Right kidney (tissue), 1 donor: Measurements from ENCODE around the gene PI4KA.

ENCODE experiments used
- DNase-seq: peaks from one replicate; pipeline ENCODE4 v3.0.0-alpha.2; 2016

Gene PI4KA

DNA sequence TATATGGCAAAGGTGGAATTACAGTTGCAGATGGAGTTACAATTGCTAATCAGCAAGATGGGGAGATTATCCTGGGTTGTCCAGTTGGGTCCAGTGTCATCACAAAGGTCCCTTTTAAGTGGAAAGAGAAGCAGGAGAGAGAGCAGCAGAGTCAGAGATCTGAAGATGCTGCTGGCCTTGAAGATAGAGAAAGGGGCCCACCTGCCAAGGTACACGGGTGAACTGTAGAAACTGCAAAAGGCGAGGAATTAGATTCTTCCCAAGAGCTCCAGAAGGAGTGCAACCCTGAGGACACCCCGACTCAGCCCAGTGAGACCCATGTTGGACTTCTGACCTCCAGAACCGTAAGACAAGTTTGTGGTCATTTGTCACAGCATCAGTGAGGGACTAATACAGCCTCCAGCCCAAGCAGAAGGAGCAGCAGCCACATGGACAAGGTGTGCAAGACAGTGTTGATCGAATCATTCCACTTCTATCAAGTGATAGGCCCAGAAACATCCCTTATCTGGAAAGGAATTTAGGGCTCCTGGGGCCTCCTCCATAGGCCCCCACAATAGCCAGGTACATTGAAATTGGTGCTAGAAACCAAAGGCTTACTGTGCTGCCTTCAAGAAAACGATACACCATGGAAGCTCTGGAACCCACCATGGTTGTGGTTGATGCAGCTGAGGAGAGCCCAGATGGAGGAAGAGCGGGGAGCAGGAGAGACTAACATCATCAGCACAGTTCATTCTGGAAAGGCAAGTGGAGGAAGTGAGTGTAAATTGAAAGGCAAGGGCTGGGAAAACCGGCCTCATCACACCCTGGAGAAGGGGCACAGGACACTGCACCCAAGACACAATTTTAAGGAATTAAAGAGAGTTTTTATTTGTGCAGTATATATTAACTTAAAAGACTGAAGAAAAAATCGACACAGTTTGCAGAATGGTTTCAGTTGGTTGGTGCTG is 23.5 kb upstream of the PI4KA start:
- no peak for DNase-seq

DNA sequence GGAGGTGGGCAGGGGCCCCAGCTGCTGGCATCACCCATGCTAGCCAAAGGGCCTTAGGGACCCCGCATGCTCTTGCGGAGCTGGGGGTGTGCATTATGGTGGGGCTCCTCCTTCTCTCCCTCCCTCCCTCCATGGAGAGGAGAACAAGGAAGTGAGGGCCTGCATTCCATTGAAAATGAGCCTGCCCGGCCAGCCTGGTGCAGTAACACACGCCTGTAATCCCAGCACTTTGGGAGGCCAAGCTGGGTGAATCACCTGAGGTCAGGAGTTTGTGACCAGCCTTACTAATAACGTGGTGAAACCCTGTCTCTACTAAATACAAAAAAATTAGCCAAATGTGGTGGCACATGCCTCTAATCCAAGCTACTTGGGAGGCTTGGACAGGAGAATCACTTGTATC is 22.6 kb upstream of the PI4KA start:
- DNase-seq = no peak

DNA sequence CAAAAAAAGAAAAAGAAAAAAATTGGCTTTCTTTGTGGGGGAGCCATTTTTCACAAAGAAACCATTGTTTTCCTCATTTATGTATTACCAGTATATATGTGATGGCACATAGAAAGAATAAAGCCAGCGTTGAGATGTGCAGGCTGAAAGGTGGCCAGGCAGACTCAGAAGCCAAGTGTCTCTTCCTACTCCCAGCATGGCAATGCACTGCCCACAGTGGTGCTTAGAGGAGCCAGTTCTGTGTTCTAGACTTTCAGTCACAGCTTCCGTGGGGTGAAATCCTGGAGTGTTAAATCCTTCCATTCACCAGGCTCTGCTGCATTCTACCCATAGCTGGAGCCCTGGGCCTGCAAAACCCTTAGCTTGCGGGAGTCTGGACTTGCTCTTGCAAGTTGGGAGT is 19.1 kb upstream of the PI4KA start:
- DNase-seq = no peak

DNA sequence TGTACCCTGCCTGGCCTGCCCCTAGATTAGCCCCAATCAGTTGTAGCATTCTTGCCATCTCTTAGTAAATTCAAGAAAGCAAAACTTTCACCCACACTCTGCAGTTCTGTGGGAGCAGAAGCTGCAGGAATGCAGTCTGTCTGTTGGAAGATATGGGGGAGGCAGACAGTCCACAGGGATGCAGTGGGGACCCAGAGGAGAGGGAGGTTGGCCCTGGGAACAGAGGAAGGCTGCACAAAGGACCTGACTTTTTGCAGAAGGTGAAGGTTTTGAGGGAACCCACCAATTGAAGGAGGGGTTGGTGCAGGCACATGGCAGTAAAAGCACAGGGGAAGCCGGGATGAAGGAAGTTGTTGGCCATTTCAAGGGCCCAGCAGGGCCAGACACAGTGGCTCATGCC is 16.7 kb upstream of the PI4KA start:
- no peak for DNase-seq

DNA sequence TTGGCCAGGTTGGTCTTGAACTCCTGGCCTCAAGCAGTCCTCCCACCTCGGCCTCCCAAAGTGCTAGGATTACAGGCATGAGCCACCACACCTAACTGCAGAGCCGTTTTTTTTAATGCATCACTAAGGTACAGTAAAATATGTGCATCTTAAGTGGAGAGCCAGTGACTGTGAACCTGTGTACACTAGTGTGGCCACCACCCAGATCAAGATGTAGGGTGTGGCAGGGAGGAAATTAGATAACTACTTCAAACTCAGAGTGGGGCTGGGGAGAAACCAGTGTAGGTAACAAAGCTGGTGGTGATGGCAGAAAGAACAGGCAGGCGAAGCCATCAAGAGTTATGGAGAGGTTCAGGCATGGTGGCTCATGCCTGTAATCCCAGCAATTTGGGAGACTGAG is 14.6 kb upstream of the PI4KA start:
- no peak for DNase-seq

DNA sequence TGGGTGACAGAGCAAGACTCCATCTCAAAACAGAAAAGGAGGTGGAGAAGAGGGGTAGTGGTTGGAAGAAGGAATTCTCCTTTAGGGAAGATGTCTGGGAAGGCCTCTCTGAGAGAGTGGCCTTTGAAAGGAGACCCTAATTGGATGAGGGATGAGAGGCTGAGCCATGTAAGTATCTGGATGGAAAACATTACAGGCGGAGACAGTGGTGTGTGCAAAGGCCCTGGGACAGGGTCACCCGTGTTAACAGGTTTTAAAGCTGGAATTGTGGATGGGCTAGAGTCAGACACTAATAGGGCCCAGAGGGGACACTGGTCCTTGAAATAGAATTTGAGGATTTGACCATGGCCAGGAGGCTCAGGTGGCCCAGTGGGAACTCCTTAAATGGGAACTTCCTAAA is 10.6 kb upstream of the PI4KA start:
- no peak for DNase-seq

DNA sequence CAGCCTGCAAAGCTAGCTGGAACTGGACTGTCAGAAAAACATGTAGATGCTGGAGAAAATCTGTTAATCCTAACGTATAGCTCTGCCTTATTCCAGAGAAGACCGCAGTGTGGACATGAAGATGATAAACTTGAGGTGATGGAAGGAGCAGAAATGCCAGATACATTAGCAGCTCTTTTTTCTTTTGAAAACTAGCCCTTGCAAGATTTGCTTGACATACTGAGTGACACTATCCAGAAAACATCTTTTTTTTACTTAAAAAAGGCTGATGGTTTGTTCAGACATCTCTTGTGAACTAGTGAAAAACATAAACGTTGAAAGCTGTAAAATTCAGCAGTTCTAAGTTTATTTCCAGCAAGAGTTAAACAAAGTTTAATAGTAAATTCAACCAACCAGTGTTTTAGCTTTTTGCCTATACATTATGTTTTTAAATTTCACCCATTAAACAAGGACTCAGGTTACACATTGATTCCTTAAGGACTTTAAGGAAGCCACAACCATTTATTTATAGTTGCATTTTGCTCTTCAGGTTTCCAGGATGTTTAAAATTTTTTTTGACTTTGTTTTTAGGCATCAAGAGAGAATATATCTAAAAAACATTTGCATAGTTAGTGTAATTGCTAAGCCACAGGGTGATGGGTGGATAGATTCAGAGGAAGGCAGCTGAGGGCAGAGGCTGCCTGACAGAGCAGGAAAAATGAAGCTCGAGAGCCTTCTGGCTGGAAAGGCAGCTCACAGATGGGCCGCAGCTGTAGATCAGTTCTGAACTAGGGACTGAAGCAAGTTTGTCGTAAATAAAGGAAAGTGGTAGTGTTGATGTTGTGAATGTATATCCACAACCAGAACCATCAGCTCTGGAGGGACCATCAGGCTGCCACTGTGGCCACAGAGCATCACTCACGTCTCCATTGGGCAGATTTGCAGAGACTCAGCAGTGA is 9.7 kb upstream of the PI4KA start:
- DNase-seq = no peak

DNA sequence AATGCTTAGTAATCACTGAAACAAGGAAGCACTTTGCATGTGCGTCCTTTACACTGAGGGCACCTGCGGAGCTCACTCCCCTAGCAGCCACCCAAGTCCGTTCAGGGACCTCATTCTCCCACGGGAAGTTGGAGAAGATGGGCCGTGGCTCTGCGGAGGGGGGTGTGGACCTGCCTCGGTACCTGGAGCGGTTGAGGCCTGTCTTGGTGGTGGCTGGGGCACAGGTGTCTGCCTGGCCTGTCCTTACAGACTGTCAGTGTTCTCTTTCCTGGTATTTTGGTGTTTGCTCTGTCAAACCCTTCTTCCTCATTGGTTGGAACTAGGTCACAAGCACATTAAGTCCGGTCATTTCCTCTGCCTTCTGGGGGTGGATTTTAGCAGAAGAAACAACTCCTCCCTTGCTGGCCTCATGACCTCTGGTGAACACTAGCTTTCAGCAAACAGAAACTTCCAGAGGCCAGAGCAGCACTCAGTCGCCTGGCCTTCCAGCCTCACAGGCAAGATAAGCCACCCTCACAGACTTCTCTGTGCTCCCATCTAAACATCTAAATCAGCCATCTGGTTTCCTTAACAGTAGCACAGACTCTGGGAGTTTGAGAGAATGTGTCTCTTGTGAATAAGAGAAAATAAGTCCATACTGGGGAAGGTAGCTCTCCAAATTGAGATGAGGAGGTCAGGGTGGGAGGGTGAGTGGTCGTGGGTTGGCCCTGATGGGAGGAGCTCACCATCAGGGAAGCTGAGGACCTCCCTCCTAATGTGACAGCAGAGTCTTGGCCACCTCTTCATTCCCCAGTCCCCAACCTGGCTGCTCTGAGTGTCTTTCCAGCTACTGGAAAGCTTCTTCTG is 8.8 kb upstream of the PI4KA start:
- peak; percentile 30 for DNase-seq

DNA sequence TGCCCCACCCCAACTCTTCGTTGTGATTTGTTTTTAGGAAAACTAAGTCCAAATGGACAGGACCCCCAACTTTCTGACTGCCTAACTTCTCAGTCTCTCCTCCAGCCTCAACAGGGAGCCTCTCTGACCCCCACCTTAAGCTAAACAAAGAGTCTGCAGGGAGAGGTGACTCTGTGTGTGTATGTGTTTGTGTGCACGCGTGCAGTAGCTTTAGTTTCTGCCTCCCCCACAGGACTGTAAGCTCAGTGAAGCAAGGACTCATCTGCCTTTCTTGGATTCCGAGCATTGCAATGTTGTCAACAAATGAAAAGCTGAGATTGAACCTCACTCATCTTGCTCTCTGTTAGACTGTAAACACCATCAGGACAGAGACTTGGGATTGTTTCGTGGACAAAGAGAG is 8.1 kb upstream of the PI4KA start:
- DNase-seq = peak; percentile 22

DNA sequence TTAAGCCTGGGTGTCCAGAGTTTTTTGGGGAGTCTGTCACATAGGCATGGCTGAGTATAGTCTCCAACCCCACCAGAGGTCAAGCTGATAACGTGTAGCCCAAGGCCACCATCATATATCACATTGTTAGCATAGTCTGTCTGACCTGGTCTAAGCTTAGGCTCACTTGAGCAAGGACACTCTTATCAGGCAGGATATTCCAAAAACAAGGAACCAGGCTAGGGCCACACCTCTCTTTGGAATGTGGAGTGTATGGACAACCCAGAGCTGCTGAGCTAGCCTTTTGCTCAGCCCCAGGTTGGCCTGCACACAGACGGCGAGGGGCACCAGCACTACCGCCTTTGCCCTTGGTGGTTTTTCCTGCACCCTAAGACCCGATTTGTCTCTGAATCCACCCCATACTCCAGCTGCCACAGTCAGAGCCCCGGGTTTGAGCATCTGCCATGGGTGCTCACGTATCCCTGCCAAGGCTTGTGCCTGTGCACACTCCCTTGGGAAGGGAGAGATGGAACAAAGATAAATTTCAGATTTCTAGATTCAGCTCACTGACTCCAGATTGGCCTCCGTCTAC is 7.3 kb upstream of the PI4KA start:
- DNase-seq = no peak

DNA sequence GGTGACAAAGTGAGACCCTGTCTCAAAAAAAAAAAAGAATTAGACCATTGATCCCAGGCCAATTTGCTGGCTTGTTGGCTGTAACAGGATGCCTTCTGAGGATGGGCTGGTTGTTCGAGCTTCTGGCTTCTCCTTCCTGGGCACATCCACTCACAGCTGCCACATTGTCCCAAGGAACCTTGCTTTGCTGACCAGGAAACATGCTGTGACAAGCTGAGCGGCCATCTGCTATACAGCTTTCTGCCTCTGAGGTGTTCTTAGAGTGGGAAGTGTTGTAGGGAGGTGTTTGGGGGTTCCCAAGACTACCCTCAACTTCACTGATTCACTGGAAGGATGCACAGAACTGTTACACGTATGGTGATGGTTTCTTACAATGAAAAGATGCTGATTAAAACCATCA is 6.7 kb upstream of the PI4KA start:
- no peak for DNase-seq

DNA sequence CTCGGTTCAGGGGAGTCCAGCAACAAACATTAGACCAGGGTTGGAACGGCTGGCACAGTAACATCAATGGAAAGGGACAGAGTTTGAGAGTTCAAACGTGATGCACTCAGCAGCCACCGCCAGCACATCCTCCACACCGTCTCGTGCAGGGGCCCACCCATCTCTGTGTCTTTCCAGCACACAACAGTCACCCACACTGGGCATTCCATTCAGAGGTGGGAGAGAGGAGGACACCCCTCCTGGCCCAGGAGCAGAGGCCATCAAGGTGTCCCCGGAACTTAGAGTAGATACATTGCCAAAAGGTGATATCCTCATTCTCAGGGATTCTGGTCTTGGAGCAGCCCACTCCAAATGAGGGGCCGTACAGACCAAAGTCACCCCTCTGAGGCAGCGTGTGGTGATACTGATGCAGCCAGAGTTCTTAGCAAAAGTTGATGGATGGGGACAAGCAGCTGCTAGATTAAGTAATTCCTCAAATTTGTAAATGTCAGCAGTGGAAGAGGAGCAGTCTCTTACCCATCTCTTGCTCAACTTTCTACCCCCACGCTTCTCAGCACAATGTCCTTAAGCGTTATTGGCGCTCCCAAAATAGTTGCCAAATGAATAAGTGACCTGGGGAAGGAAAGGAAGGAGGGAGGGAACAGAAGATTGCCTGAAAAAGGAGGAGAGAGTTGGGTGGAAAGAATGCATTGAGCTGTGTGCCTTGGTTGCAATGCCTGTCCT is 5.7 kb upstream of the PI4KA start:
- DNase-seq = no peak

DNA sequence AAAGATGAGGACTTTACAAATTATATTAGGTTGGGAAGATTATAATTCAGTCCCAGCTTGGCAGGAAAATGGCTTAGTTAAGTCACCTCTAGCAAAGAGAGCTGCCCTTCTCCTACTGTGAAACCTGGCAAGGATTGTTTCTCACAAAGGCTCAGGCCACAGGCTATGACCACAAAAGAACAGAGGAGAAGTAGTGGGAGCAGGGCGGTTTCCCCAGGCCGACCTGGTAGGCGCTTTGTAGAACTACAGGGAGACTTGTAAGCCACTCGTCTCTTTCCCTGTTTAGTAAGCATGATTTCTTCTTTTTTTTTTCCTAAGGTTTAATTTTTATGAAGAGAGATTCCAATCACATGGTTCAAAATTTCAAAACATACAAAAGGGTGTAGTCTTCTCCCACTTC is 4.8 kb upstream of the PI4KA start:
- no peak for DNase-seq

DNA sequence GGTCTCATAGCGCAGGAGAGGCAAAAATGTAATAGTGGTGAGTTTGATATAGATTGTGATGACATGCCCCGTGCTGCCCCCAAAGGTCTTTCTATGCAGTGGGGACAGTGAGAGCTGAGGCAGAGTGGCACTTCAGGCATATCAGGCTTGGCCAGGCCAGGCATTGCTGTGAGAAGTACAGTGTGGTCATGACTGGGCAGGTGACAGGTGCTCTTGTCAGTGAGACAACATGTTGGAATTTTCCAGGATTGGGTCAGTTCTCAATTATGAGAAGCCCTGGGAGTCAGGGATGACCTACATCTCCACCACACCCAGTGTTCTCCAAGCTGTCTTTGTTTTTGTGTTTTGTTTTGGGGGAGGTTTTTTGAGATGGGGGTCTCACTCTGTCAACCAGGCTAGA is 3.9 kb upstream of the PI4KA start:
- no peak for DNase-seq

DNA sequence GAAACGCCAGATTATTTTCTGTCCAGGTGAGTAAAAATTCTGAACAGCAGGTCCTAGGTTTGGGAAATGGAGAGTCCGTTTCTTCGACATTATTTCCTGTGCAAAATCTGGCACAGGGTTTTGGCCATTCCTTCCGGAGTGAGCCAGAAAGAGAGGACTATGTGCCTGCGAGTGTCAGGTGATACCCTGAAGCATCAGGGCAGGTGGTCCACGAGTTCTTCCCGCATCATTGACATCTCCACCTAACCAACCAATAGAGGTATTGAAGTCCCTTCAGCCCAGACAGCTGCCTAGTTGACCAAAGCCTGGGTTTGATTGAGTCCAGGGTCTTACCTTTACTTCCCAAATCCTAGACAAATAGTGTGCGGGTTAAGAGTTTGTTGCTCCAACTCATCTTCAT is 1.0 kb upstream of the PI4KA start:
- no peak for DNase-seq

DNA sequence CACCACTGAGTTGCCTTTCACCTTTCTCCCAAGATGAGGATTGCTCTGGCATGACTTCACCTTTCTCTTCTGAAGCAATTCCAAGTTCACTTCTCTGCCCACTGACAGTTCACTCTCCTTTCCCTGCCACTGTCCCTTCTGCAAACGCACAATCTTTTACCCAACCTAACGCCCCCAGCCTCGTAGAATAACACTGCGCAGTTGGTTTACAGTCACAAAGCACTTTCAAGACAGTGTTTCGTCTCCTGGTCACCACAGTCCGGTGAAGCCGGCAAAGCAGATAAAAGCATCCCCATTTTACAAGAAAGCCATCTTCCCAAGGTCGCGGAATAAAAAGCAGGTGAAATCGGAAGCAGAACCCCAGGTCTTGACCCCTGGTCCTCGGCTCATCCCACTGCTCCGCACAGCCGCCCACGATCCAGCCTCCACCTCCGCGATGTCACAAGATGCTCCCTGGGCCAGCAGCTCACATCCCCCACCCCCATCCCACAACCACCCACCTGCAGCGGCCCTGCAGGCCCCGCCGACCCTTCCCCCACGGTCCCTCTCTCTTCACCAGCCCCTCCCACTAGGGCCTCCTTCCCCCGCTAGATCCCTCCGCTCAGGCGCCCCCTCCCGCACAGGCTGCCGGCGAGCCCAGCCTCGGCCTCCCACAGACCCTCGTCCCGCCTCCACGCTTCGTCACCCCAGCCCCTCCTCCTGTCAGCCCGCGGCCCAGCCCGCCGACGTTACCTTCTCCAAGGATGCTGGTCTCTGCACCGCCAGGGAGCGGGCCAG is 585 bp downstream of the PI4KA start:
- peak; percentile 64 for DNase-seq

DNA sequence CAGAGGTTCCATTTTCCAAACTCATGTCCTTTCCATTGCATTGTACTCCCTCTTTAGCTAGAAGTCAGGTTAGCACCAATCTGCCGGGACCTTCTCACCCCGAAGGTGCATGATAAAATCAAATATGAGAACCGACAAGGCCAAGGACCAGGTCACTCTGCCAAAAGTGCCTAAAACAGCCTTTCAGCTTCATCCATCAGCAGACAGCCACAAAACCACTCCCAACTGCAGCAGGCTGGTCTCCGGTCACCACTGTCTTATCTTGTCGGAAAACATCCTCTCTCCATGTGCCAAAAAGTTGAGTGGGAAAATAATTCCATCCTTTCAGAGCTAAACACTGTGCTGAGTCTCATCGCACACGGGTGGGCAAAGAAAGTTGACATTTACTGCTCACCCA is 1.4 kb downstream of the PI4KA start:
- no peak for DNase-seq

DNA sequence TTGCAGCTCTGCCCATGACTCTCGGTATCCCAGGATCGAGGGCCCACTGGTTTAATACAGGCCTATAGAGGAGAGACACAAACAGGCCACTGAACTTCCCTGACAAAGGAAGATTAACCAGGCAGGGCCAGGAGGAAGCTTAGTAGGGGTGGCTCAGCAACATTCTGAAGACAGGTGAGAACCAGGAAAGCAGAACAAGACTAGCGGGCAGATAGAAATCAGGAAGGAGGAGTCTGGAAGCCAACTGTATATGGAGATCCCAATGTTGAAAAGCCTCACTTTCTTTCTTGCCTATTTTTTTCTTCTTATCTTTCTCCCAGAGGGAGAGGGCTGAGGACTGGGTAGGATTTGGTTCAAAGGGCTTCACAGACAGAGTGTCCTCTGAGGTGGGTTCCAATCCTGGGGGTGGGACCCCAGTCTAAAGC is 5.4 kb downstream of the PI4KA start:
- no peak for DNase-seq

DNA sequence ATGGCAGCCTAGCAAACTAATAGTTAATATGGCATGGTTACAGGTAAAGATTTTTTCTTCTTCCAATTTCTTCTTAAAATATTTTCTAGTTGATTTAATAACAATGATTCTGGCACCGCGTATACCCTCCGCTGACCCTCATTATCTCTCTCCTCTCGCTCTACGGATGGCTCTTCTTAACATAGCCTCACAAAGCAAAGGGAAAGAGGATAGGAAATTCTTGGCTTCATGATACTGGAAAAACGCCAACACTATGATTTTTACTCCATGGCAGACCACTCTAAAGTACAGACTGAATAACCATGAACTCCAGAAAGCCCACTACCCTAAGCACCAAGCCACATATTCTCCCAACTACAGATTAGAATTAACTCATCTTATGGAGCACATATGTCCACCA is 6.1 kb downstream of the PI4KA start:
- no peak for DNase-seq

DNA sequence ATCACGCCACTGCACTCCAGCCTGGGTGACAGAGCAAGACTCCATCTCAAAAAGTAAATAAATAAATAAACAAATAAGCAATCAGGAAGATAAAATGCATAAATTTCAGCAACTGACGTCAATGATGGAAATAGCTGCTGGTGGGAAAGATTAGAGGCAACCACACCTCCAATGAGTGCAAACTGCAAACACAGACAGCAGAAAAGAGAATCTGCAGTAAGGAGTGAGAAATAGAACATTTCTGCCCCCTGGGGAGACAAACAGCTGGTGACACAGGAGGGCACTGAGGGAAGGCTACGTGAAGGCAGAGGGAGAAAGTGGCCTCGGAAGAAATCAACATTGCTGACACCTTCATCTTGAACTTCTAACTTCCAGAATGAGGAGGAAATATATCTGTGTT is 6.5 kb downstream of the PI4KA start:
- no peak for DNase-seq
